Endothelial cell (in vitro differentiated cells): ENCODE results near the gene NFKB2. TPM values are rescaled to one million over a fixed set of nuclear protein-coding genes. Genes with fewer than 3 reads are reported as not detected.
A peak's percentile ranks its signal among the peaks of the same experiment; 100 is the strongest.

ENCODE experiments used
- DNase-seq: peaks from one replicate; pipeline ENCODE4 v3.0.0; 2021; ENCODE audit warnings: low spot score
- H3K27ac Mint-ChIP-seq: one replicate; pipeline ENCODE4 v1.8.0; 2021; ENCODE audit warnings: mixed read lengths, inconsistent platforms; ENCODE audit not compliant: unreplicated experiment
- H3K27me3 Mint-ChIP-seq: one replicate; pipeline ENCODE4 v1.8.0; 2021; ENCODE audit warnings: mild to moderate bottlenecking, moderate library complexity, mixed read lengths, inconsistent platforms; ENCODE audit not compliant: unreplicated experiment
- H3K36me3 Mint-ChIP-seq: one replicate; pipeline ENCODE4 v1.8.0; 2021; ENCODE audit warnings: mild to moderate bottlenecking, low read depth, mixed read lengths, inconsistent platforms; ENCODE audit not compliant: unreplicated experiment
- H3K4me1 Mint-ChIP-seq: one replicate; pipeline ENCODE4 v1.8.0; 2021; ENCODE audit warnings: mild to moderate bottlenecking, mixed read lengths, inconsistent platforms; ENCODE audit not compliant: unreplicated experiment
- H3K4me3 Mint-ChIP-seq: one replicate; pipeline ENCODE4 v1.8.0; 2021; ENCODE audit warnings: mild to moderate bottlenecking, mixed read lengths, inconsistent platforms; ENCODE audit not compliant: unreplicated experiment
- H3K9me3 Mint-ChIP-seq: one replicate; pipeline ENCODE4 v1.8.0; 2021; ENCODE audit warnings: mixed read lengths, inconsistent platforms; ENCODE audit not compliant: unreplicated experiment
- CTCF ChIP-seq: fragments of 200-600 bp; sonication (generic); IDR thresholded peaks from one replicate; pipeline ENCODE4 v1.5.0; 2021; ENCODE audit warnings: antibody characterized with exemption; ENCODE audit not compliant: unreplicated experiment
- long read RNA-seq: library from polyadenylated mRNA; unstranded; transcript quantifications from one replicate; pipeline ENCODE4 v2.0.0, GENCODE V29; 2020; ENCODE audit not compliant: unreplicated experiment
- total RNA-seq: library from RNA; stranded (reverse); fragmentation: NEBNext Ultra II Directional; extraction: Animal tissue kit (Norgen Biotek cat#: 25700); gene quantifications from one replicate; pipeline ENCODE4 v1.2.1, GENCODE V29; 2021; ENCODE audit not compliant: unreplicated experiment

Gene NFKB2
- total RNA-seq, result 14.2 TPM
- long read RNA-seq, result 0 reads

- Mint-ChIP-seq H3K27ac (peak within 1 kb of the TSS; percentile 22), H3K9me3 (no peaks in the 10 kb centered on the region), H3K36me3 (no peaks in the 10 kb centered on the region), H3K27me3 (peaks cover 13% of the 10 kb centered on the region), H3K4me3 (peak within 1 kb of the TSS; percentile 88), H3K4me1 (peaks cover 5% of the 10 kb centered on the region)
- peak; percentile 91 for DNase-seq
- no peak for TF ChIP-seq CTCF
Measured at GRCh38 chr10:102395400-102396316, at the start of gene NFKB2. NFKB2 (plus strand) TSS chr10:102395705; CDS start chr10:102395960, 255 bp downstream.

- Mint-ChIP-seq H3K9me3 (no peaks in the 10 kb centered on the region), H3K27ac (peak overlapping the region; percentile 27), H3K4me1 (peaks cover 11% of the 10 kb centered on the region), H3K27me3 (peaks cover 3% of the 10 kb centered on the region), H3K36me3 (peaks cover 20% of the 10 kb centered on the region), H3K4me3 (no peak overlapping the region)
- peak; percentile 45 for TF ChIP-seq CTCF
- peak; percentile 72 for DNase-seq
Measured at GRCh38 chr10:102347236-102347828, 48.2 kb upstream of the NFKB2 start.

GRCh38 chr10:102352066-102352715 is 43.3 kb upstream of the NFKB2 start:
- peak; percentile 74 for DNase-seq
- TF ChIP-seq CTCF, result peak; percentile 94
- Mint-ChIP-seq H3K36me3 (peaks cover 25% of the 10 kb centered on the region), H3K4me3 (no peak overlapping the region), H3K4me1 (peaks cover 3% of the 10 kb centered on the region), H3K27me3 (peaks cover 2% of the 10 kb centered on the region), H3K9me3 (no peaks in the 10 kb centered on the region), H3K27ac (no peak overlapping the region)

DNA sequence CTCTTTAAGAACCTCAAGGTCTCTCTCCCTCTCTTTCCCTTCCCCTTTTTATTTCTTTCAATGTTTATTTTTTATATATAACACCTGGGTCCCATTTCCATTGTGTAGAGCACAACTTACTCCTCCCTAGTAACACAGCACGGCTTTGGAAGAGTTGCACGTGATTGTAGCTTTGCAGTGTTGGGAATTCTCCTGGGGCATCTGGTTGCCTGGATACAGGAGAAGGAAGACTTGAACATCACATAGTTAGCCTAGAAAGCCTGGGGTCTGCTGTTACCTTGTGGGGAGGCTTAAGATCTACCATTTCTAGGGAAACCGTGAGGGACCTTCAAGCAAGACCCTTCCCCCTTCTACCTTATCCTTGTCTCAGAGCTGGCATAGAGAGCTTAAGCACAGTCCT is 41.1 kb upstream of the NFKB2 start:
- TF ChIP-seq CTCF, result no peak
- Mint-ChIP-seq H3K36me3 (peaks cover 38% of the 10 kb centered on the region), H3K9me3 (no peaks in the 10 kb centered on the region), H3K4me1 (peaks cover 4% of the 10 kb centered on the region), H3K27ac (no peak overlapping the region), H3K4me3 (no peak overlapping the region), H3K27me3 (peaks cover 2% of the 10 kb centered on the region)
- no peak for DNase-seq
